ENCODE measurements around the gene FGD3.

FGD3 gene

GRCh38 chr9:93017621-93018020 lies 70.3 kb downstream of the FGD3 start:
- Histone ChIP-seq H3K9ac (ENCODE audit: low read length) (no peak overlapping the region), H2AFZ (ENCODE audit: low read depth, low read length, severe bottlenecking) (no peak overlapping the region), H3F3A (ENCODE audit: insufficient read depth) (no peaks in the 10 kb centered on the region), H3K4me3 (ENCODE audit: insufficient read depth, low read length, poor library complexity, severe bottlenecking) (no peak overlapping the region), H3K4me2 (ENCODE audit: low read depth, low read length, poor library complexity, severe bottlenecking) (no peak overlapping the region), H3K9me3 (ENCODE audit: insufficient read depth, low read length) (no peaks in the 10 kb centered on the region), H3K27ac (ENCODE audit: low read depth, low read length) (no peak overlapping the region), H4K20me1 (ENCODE audit: low read depth, low read length) (no peaks in the 10 kb centered on the region), H3K36me3 (ENCODE audit: low read length) (no peaks in the 10 kb centered on the region), H3K27me3 (ENCODE audit: low read length) (no peaks in the 10 kb centered on the region), H3K79me2 (ENCODE audit: insufficient read depth, low read length) (no peaks in the 10 kb centered on the region), H3K9me2 (replicated peaks; ENCODE audit: insufficient read depth, low read length) (no peaks in the 10 kb centered on the region)
- TF ChIP-seq EZH2phosphoT487 (conservative IDR thresholded peaks at IDR 0.05; ENCODE audit: low read length) (no peak), CTCF (IDR thresholded peaks at IDR 0.05; ENCODE audit: insufficient read depth, low read length, poor library complexity, severe bottlenecking) (no peak)

- H4K20me1 ChIP-seq (ENCODE audit: low read depth, low read length) = no peaks in the 10 kb centered on the region
- H3K4me3 ChIP-seq (ENCODE audit: insufficient read depth, low read length, poor library complexity, severe bottlenecking) = no peak overlapping the region
- H3K9ac ChIP-seq (ENCODE audit: low read length) = no peak overlapping the region
- H2AFZ ChIP-seq (ENCODE audit: low read depth, low read length, severe bottlenecking) = no peak overlapping the region
- H3K36me3 ChIP-seq (ENCODE audit: low read length) = no peaks in the 10 kb centered on the region
- no peak overlapping the region for H3K27ac ChIP-seq (ENCODE audit: low read depth, low read length)
- no peak for TF ChIP-seq EZH2phosphoT487 (conservative IDR thresholded peaks at IDR 0.05; ENCODE audit: low read length)
- TF ChIP-seq CTCF (IDR thresholded peaks at IDR 0.05; ENCODE audit: insufficient read depth, low read length, poor library complexity, severe bottlenecking) = no peak
- no peaks in the 10 kb centered on the region for H3K9me3 ChIP-seq (ENCODE audit: insufficient read depth, low read length)
- H3K9me2 ChIP-seq (replicated peaks; ENCODE audit: insufficient read depth, low read length) = no peaks in the 10 kb centered on the region
- H3F3A ChIP-seq (ENCODE audit: insufficient read depth) = no peaks in the 10 kb centered on the region
- no peaks in the 10 kb centered on the region for H3K79me2 ChIP-seq (ENCODE audit: insufficient read depth, low read length)
- no peak overlapping the region for H3K4me2 ChIP-seq (ENCODE audit: low read depth, low read length, poor library complexity, severe bottlenecking)
- no peaks in the 10 kb centered on the region for H3K27me3 ChIP-seq (ENCODE audit: low read length)
Measured at GRCh38 chr9:93020151-93020550, 72.8 kb downstream of the FGD3 start.

GRCh38 chr9:93020771-93021670 lies 73.7 kb downstream of the FGD3 start:
- H3K9me3 ChIP-seq (ENCODE audit: insufficient read depth, low read length) = no peaks in the 10 kb centered on the region
- H3K4me2 ChIP-seq (ENCODE audit: low read depth, low read length, poor library complexity, severe bottlenecking) = no peak overlapping the region
- TF ChIP-seq CTCF (IDR thresholded peaks at IDR 0.05; ENCODE audit: insufficient read depth, low read length, poor library complexity, severe bottlenecking) (no peak), EZH2phosphoT487 (conservative IDR thresholded peaks at IDR 0.05; ENCODE audit: low read length) (no peak)
- no peaks in the 10 kb centered on the region for H4K20me1 ChIP-seq (ENCODE audit: low read depth, low read length)
- H3K36me3 ChIP-seq (ENCODE audit: low read length) = no peaks in the 10 kb centered on the region
- no peaks in the 10 kb centered on the region for H3K9me2 ChIP-seq (replicated peaks; ENCODE audit: insufficient read depth, low read length)
- H3F3A ChIP-seq (ENCODE audit: insufficient read depth) = no peaks in the 10 kb centered on the region
- H3K27me3 ChIP-seq (ENCODE audit: low read length) = no peaks in the 10 kb centered on the region
- H3K79me2 ChIP-seq (ENCODE audit: insufficient read depth, low read length) = no peaks in the 10 kb centered on the region
- H2AFZ ChIP-seq (ENCODE audit: low read depth, low read length, severe bottlenecking) = no peak overlapping the region
- H3K27ac ChIP-seq (ENCODE audit: low read depth, low read length) = no peak overlapping the region
- no peak overlapping the region for H3K9ac ChIP-seq (ENCODE audit: low read length)
- no peak overlapping the region for H3K4me3 ChIP-seq (ENCODE audit: insufficient read depth, low read length, poor library complexity, severe bottlenecking)

All from SU-DHL-6 (cell line).